NCI-H82 treated with DMSO at 0.1 percent for 48 hours (cell line): ENCODE data around the gene TMEM231.

ENCODE experiments used
- DNase-seq: peaks from one replicate; lab custom pipeline; 2025; ENCODE audit not compliant: unreplicated experiment; lab: John Stamatoyannopoulos, UW

Gene TMEM231

DNA sequence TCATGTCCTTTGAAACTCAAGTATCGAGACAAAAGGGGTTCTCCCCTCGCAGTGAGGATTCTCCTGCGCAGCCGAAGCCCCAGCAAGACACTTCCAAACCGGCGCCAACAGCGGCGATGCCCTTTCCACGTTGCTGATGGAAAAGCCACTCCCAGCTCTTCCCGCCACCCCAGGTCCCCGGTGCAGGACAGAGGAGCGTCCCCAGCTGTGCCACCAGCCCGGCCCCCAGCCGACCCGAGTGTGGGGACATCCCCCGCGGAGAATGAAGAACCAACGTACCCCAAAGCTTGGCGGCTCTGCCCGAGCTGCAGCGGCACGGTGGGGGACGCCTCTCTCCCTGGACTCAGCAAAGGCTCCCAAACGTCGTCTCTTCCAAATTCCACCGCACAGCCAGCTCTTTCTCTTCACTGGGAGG is 61.4 kb downstream of the TMEM231 start:
- no peak for DNase-seq

DNA sequence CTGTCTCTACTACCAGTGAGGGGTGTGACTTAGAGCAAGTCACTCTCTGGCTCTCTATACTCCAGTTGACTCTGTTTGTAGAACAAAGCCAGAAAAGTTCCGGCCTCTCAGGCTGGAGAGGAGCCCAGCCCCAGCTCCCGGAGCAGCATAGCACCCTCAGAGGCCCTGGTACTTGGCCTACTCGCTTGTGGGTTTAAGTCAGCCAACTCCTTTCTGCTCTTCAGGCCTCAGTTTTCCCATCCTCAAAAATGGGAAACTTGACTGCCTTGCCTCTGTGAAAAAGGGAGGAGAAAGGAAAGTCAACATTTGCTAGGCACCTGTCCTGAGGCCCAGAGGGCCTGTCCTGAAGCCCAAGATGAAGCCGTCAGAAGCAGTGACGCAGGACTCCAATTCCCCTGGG is 61.9 kb downstream of the TMEM231 start:
- no peak for DNase-seq

DNA sequence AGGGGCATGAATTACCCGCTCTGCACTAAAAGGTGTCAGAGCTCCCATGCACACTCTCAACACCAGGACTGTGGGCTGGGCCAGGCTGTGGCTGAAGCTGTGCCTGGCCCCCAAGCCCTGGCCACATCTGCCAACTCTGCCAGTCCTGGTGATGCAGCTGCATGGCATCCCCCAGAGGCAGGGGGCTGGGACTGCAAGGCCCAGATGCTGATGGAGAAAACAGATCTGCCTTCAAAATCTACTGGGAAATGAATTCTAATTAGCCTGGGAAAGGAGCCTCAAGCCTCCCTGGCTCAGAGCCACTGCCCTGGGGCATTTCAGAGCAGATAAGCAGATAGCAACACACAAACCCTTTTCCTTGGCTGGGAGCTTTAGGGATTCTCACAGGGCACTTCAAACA is 64.2 kb downstream of the TMEM231 start:
- DNase-seq: no peak

DNA sequence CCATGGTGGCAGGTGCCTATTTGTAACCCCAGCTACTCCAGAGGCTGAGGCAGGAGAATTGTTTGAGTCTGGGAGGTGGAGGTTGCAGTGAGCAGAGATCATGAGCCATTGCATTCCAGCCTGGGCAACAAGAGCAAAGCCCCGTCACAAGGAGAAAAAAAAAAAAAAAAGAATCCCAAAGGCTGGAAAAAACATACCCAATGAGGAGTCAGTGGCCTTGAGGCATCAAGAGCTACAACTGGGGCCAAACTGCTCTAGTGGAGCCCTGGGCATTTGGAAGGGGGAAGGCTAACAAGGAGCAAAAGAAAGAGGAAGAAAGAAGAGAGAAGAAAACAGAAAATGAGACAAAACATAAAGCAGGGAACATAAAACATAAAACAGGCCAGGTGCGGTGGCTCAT is 67.7 kb downstream of the TMEM231 start:
- no peak for DNase-seq
